CD4-positive, CD25-positive, alpha-beta regulatory T cell (primary cell): ENCODE data around the gene SLU7. TPM values are rescaled to one million over a fixed set of nuclear protein-coding genes. Genes with fewer than 3 reads are reported as not detected.

Source experiments
- ATAC-seq, 2 donors: fragments of 150-1000 bp; cut with Tn5 transposase; one replicate each; pipeline ENCODE4 v1.10.0; 2021; ENCODE audit warnings: low read depth in 2 of 2, moderate number of reproducible peaks in 2 of 2, moderate library complexity in 1 of 2
- DNase-seq, 3 donors: peaks; one replicate each; pipeline versions ENCODE4 v3.0.0 to v3.0.0-alpha.2; 2012 to 2022; ENCODE audit warnings: mixed read lengths in 1 of 3
- H3K27ac ChIP-seq: one replicate; pipeline ENCODE4 v1.7.0; 2013; ENCODE audit warnings: mild to moderate bottlenecking, low read length; ENCODE audit not compliant: insufficient read depth, poor library complexity, severe bottlenecking
- H3K27me3 ChIP-seq: one replicate; pipeline ENCODE4 v1.7.0; 2013; ENCODE audit warnings: low read length; ENCODE audit not compliant: control insufficient read depth, insufficient read depth
- H3K36me3 ChIP-seq: one replicate; pipeline ENCODE4 v1.7.0; 2013; ENCODE audit warnings: mild to moderate bottlenecking, low read length, moderate library complexity; ENCODE audit not compliant: control insufficient read depth, insufficient read depth
- H3K4me1 ChIP-seq: 2 replicates; pipeline ENCODE4 v1.7.0; 2013; ENCODE audit warnings: mild to moderate bottlenecking, low read length; ENCODE audit not compliant: insufficient read depth, control insufficient read depth, poor library complexity, severe bottlenecking
- H3K4me3 ChIP-seq: one replicate; pipeline ENCODE4 v1.7.0; 2013; ENCODE audit warnings: low read depth, mild to moderate bottlenecking, low read length, moderate library complexity
- H3K9me3 ChIP-seq, 2 experiments: 1 replicate in 1 of 2; 2 replicates in 1 of 2; pipeline ENCODE4 v1.7.0; 2013; ENCODE audit warnings: low read length in 2 of 2, mild to moderate bottlenecking in 1 of 2, moderate library complexity in 1 of 2; ENCODE audit not compliant: control insufficient read depth in 2 of 2
- H3K27ac Mint-ChIP-seq, 3 donors: one replicate each; pipeline ENCODE4 v1.8.0; 2020 to 2022; ENCODE audit warnings: mild to moderate bottlenecking in 3 of 3, mixed read lengths in 3 of 3, moderate library complexity in 2 of 3
- H3K27me3 Mint-ChIP-seq: one replicate; pipeline ENCODE4 v1.8.0; 2022; ENCODE audit warnings: mild to moderate bottlenecking, mixed read lengths
- H3K36me3 Mint-ChIP-seq: one replicate; pipeline ENCODE4 v1.8.0; 2020; ENCODE audit warnings: mixed read lengths
- H3K4me1 Mint-ChIP-seq, 4 donors: one replicate each; pipeline ENCODE4 v1.8.0; 2020 to 2022; ENCODE audit warnings: mixed read lengths in 4 of 4, mild to moderate bottlenecking in 1 of 4
- H3K4me3 Mint-ChIP-seq, 4 donors: one replicate each; pipeline ENCODE4 v1.8.0; 2020 to 2022; ENCODE audit warnings: mild to moderate bottlenecking in 4 of 4, mixed read lengths in 4 of 4, moderate library complexity in 3 of 4
- H3K9me3 Mint-ChIP-seq, 7 donors: one replicate each; pipeline ENCODE4 v1.8.0; 2020 to 2022; ENCODE audit warnings: mixed read lengths in 7 of 7, mild to moderate bottlenecking in 3 of 7, moderate library complexity in 2 of 7
- polyA plus RNA-seq, 4 donors: library from polyadenylated mRNA; unstranded; fragments of 300-500 nt; fragmentation: Illumina TruSeq; gene quantifications; one replicate each; pipeline ENCODE4 v1.2.3, GENCODE V29; 2021
- total RNA-seq: library from RNA; stranded (reverse); gene quantifications from one replicate; pipeline ENCODE4 v1.2.3, GENCODE V29; 2022

Gene SLU7
- total and polyA plus RNA-seq, 5 donors from 2014 or later: 69.8 to 115 (median 103) TPM

- H3K4me1 ChIP-seq: no peaks in the 10 kb centered on the region
- no peak overlapping the region for H3K27ac ChIP-seq
- H3K27me3 ChIP-seq: no peaks in the 10 kb centered on the region
- no peak for DNase-seq
- Mint-ChIP-seq H3K27ac (no peak overlapping the region), H3K9me3 (peaks cover 0 to 1% (median 0%) of the 10 kb centered on the region in 7 donors), H3K4me1 (no peaks in the 10 kb centered on the region), H3K4me3 (no peak overlapping the region), H3K27me3 (peaks cover 13% of the 10 kb centered on the region), H3K36me3 (no peaks in the 10 kb centered on the region)
- H3K36me3 ChIP-seq: no peaks in the 10 kb centered on the region
- ATAC-seq: no peak
- no peak overlapping the region for H3K4me3 ChIP-seq
- no peaks in the 10 kb centered on the region for H3K9me3 ChIP-seq
These were observed 61.5 kb downstream of the SLU7 start for GRCh38 chr5:160357394-160357793.

GRCh38 chr5:160356550-160357347, 62.1 kb downstream of the SLU7 start:
- Histone ChIP-seq H3K36me3 (no peaks in the 10 kb centered on the region), H3K9me3 (no peaks in the 10 kb centered on the region), H3K4me1 (no peaks in the 10 kb centered on the region), H3K4me3 (no peak overlapping the region), H3K27ac (no peak overlapping the region), H3K27me3 (no peaks in the 10 kb centered on the region)
- Mint-ChIP-seq H3K36me3 (no peaks in the 10 kb centered on the region), H3K27ac (no peak overlapping the region), H3K9me3 (peaks cover 0 to under 1% (median 0%) of the 10 kb centered on the region in 7 donors), H3K4me1 (no peaks in the 10 kb centered on the region), H3K27me3 (peaks cover 17% of the 10 kb centered on the region), H3K4me3 (no peak overlapping the region)
- ATAC-seq: no peak
- DNase-seq: no peak

GRCh38 chr5:160354666-160355065, 64.2 kb downstream of the SLU7 start:
- Histone ChIP-seq H3K27ac (no peak overlapping the region), H3K27me3 (no peaks in the 10 kb centered on the region), H3K4me3 (no peak overlapping the region), H3K9me3 (no peaks in the 10 kb centered on the region), H3K36me3 (no peaks in the 10 kb centered on the region), H3K4me1 (no peaks in the 10 kb centered on the region)
- H3K4me1 Mint-ChIP-seq: no peaks in the 10 kb centered on the region
- H3K4me3 Mint-ChIP-seq: no peak overlapping the region
- no peak overlapping the region for H3K27ac Mint-ChIP-seq
- no peak for ATAC-seq
- H3K36me3 Mint-ChIP-seq: no peaks in the 10 kb centered on the region
- no peaks in the 10 kb centered on the region for H3K9me3 Mint-ChIP-seq
- no peak for DNase-seq
- peaks cover 8% of the 10 kb centered on the region for H3K27me3 Mint-ChIP-seq

GRCh38 chr5:160353379-160353778, 65.5 kb downstream of the SLU7 start:
- H3K4me1 Mint-ChIP-seq: no peaks in the 10 kb centered on the region
- H3K4me3 Mint-ChIP-seq: no peak overlapping the region
- H3K9me3 Mint-ChIP-seq: no peaks in the 10 kb centered on the region
- Histone ChIP-seq H3K9me3 (no peaks in the 10 kb centered on the region), H3K4me3 (no peak overlapping the region), H3K27me3 (no peaks in the 10 kb centered on the region), H3K36me3 (no peaks in the 10 kb centered on the region), H3K4me1 (no peaks in the 10 kb centered on the region), H3K27ac (no peak overlapping the region)
- H3K27ac Mint-ChIP-seq: no peak overlapping the region
- no peaks in the 10 kb centered on the region for H3K36me3 Mint-ChIP-seq
- ATAC-seq (no peak), DNase-seq (no peak)
- peaks cover 4% of the 10 kb centered on the region for H3K27me3 Mint-ChIP-seq

GRCh38 chr5:160352308-160352707, 66.6 kb downstream of the SLU7 start:
- Mint-ChIP-seq H3K27ac (no peak overlapping the region), H3K4me3 (no peak overlapping the region), H3K27me3 (peaks cover 4% of the 10 kb centered on the region), H3K4me1 (no peaks in the 10 kb centered on the region), H3K9me3 (no peaks in the 10 kb centered on the region), H3K36me3 (no peaks in the 10 kb centered on the region)
- DNase-seq: no peak
- Histone ChIP-seq H3K9me3 (no peaks in the 10 kb centered on the region), H3K27ac (no peak overlapping the region), H3K4me3 (no peak overlapping the region), H3K36me3 (no peaks in the 10 kb centered on the region), H3K27me3 (no peaks in the 10 kb centered on the region), H3K4me1 (no peaks in the 10 kb centered on the region)
- ATAC-seq: no peak

Other genes starting within 250 kb of the SLU7 start
- gene FABP6, start 189.6 kb downstream of the SLU7 start, total RNA-seq: not detected
- not detected for gene FABP6, start 189.6 kb downstream of the SLU7 start, polyA plus RNA-seq
- gene CCNJL, start 106.5 kb downstream of the SLU7 start, total RNA-seq: not detected
- gene CCNJL, start 106.5 kb downstream of the SLU7 start, polyA plus RNA-seq: not detected
- gene C1QTNF2, start 48.5 kb downstream of the SLU7 start, total RNA-seq: not detected
- gene C1QTNF2, start 48.5 kb downstream of the SLU7 start, polyA plus RNA-seq: not detected
- gene FAM200C, start 19.0 kb downstream of the SLU7 start, total RNA-seq: not detected
- gene FAM200C, start 19.0 kb downstream of the SLU7 start, polyA plus RNA-seq: under 1 TPM; 0.17 to 0.37 (median 0.35) TPM
- 44.5 TPM for gene PTTG1, start 2.8 kb upstream of the SLU7 start, total RNA-seq
- gene PTTG1, start 2.8 kb upstream of the SLU7 start, polyA plus RNA-seq: 100 to 1,000 TPM in 3 of 4 donors, 10 to 100 TPM in 1; 87.8 to 148 (median 108) TPM